ENCODE data around the gene SOX1.

GRCh38 chr13:112060282-112060830, 6.6 kb upstream of the SOX1 start:
- TF ChIP-seq EZH2phosphoT487 (IDR thresholded peaks at IDR 0.05; ENCODE audit: low read depth, severe bottlenecking, unreplicated experiment) (peak; percentile 20), EZH2 (IDR thresholded peaks at IDR 0.05; ENCODE audit: borderline replicate concordance) (no peak)
- TF ChIP-seq, protein P1, sequence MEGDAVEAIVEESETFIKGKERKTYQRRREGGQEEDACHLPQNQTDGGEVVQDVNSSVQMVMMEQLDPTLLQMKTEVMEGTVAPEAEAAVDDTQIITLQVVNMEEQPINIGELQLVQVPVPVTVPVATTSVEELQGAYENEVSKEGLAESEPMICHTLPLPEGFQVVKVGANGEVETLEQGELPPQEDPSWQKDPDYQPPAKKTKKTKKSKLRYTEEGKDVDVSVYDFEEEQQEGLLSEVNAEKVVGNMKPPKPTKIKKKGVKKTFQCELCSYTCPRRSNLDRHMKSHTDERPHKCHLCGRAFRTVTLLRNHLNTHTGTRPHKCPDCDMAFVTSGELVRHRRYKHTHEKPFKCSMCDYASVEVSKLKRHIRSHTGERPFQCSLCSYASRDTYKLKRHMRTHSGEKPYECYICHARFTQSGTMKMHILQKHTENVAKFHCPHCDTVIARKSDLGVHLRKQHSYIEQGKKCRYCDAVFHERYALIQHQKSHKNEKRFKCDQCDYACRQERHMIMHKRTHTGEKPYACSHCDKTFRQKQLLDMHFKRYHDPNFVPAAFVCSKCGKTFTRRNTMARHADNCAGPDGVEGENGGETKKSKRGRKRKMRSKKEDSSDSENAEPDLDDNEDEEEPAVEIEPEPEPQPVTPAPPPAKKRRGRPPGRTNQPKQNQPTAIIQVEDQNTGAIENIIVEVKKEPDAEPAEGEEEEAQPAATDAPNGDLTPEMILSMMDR (IDR thresholded peaks at IDR 0.05; ENCODE audit: poor library complexity) = no peak

All from hepatocyte (in vitro differentiated cells).